ENCODE data around the gene HNRNPL. TPM values are rescaled to one million over a fixed set of nuclear protein-coding genes. Genes with fewer than 3 reads are reported as not detected.
"Not testable (repeated sequence)": the region's sequence is repeated elsewhere in the genome, so short reads cannot be mapped to it uniquely, and the experiment has no call there.

HNRNPL gene
- total RNA-seq, 4 donors from 2014 or later = 173 to 180 (median 174) TPM

DNA sequence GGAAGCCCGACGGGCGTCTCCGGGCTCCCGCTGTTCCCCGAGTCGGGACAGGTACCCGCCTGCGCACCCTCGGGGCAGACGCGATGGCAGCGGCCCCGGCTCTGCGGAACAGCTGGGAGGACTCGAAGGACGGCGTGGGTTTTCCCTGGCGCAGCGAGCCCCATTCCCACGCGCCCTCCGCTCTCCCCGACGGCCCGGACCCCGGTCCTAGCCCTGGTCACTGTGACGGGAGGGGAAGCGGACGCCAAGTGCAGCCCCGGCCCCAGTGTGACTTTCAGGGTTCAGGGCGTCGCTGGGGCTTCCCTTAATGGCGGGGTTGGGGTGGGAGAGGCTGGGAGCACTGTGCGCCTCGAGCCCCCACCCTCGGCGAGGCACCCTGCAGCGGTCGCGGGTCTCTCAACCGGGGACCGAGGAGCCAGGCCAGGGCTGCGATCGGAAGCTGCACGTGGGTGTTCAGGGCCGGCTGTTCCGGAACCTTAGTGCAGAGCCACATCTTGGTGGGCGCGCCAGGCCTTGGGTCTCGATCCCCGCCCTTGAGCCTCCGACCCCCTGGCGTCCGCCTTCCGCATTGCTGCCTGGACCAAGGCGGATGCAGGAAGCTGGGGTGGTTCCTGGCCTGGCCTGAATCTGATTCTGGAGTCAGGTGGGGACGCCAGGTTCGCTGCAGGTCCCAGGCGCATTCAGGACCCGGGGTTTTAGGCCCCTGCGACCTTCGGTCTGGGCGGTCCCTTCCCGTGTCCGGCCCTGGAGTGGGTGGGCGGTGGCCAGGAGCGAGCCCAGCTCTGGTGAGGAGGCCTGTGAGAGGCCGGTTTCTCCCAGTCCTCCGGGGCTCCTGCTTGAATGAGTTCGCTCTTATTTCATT lies 57.3 kb downstream of the HNRNPL start:
- peaks cover 0 to 7% (median 2%) of the 10 kb centered on the region in 3 donors for H3K4me1 ChIP-seq
- H3K36me3 ChIP-seq = no peaks in the 10 kb centered on the region
- H3K27me3 ChIP-seq = no peaks in the 10 kb centered on the region
- peak overlapping the region in 1 of 2 donors; percentile 37 for H3K4me3 ChIP-seq
- WGBS, 2 donors (ENCODE audit: low coverage in 1 of 2) = 60% methylated on average over 1 of the region's 71 CpGs; no CpG with 5 or more reads in 1 of the 2 donors
- no peak for ATAC-seq
- no peak for TF ChIP-seq POLR2AphosphoS5 (IDR thresholded peaks at IDR 0.05)
- TF ChIP-seq, protein P1, sequence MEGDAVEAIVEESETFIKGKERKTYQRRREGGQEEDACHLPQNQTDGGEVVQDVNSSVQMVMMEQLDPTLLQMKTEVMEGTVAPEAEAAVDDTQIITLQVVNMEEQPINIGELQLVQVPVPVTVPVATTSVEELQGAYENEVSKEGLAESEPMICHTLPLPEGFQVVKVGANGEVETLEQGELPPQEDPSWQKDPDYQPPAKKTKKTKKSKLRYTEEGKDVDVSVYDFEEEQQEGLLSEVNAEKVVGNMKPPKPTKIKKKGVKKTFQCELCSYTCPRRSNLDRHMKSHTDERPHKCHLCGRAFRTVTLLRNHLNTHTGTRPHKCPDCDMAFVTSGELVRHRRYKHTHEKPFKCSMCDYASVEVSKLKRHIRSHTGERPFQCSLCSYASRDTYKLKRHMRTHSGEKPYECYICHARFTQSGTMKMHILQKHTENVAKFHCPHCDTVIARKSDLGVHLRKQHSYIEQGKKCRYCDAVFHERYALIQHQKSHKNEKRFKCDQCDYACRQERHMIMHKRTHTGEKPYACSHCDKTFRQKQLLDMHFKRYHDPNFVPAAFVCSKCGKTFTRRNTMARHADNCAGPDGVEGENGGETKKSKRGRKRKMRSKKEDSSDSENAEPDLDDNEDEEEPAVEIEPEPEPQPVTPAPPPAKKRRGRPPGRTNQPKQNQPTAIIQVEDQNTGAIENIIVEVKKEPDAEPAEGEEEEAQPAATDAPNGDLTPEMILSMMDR (IDR thresholded peaks at IDR 0.05) = peak in 3 of 4 experiments; percentile 17 to 21 (median 21)
- TF ChIP-seq POLR2A (IDR thresholded peaks at IDR 0.05) = no peak
- TF ChIP-seq EP300 (IDR thresholded peaks at IDR 0.05) = no peak
- peak overlapping the region in 1 of 4 donors; percentile 25 for H3K27ac ChIP-seq
- H3K9me3 ChIP-seq = no peaks in the 10 kb centered on the region

- H3K27me3 ChIP-seq, H3K27ac ChIP-seq, H3K36me3 ChIP-seq, H3K9me3 ChIP-seq, H3K4me1 ChIP-seq: not testable (repeated sequence)
- peak; percentile 86 for ATAC-seq
- no CpG with 5 or more reads among the region's 40 CpGs for WGBS, 2 donors (ENCODE audit: low coverage in 1 of 2)
- peak overlapping the region; percentile 25 to 28 for H3K4me3 ChIP-seq
Observed at GRCh38 chr19:38791451-38792064, 58.2 kb downstream of the HNRNPL start.

GRCh38 chr19:38790507-38791403 lies 59.0 kb downstream of the HNRNPL start:
- H3K27ac ChIP-seq, H3K36me3 ChIP-seq, H3K4me1 ChIP-seq, H3K27me3 ChIP-seq, ATAC-seq, H3K9me3 ChIP-seq: not testable (repeated sequence)
- peak overlapping the region; percentile 25 to 28 for H3K4me3 ChIP-seq
- WGBS, 2 donors (ENCODE audit: low coverage in 1 of 2) = 20% methylated on average over 1 of the region's 49 CpGs; no CpG with 5 or more reads in 1 of the 2 donors

DNA sequence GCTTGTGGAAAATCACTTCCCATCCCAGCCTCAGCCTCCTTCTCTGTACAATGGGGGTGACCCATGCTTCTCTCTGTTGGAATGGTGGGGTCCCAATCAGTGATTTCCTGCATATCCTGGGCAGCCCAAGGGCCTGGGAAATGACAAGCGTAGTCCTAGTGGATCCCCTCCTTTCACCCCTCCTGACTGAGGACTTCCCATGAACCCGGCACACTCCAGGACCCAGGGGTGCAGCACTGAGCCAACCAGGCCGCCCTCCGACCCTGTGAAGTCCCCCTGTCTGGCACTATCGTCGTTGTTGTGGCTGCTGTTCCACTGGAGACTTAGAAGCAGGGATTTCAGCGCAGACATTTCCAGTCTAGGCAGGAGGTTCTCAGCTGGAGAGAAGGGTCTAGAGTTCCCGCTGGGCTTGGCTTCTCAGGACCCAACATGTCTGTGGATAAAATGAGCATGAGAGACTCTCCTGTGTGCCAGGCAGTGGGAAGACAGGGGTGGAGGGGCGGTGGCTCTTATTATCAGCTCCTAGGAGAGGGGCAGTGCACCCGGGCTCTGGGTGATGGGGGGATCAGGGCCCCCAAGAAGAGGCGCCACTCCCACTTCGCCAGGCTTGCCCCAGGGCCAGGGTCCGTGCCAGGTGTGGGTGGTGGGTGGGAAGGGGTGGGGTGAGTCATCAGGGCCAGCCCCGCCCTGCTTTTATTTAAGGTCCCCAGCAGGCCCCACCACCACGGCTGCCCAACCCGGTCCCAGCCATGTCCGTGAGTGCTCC lies 61.1 kb downstream of the HNRNPL start, which contains the start of gene LGALS7B:
Gene LGALS7B (plus strand): TSS at position 723 of the 766 bp plus-strand sequence. CDS start 27 bp downstream, at position 750.
- H3K4me1 ChIP-seq = peaks cover 0 to 7% (median 2%) of the 10 kb centered on the region in 3 donors
- H3K36me3 ChIP-seq = no peaks in the 10 kb centered on the region
- no peak within 1 kb of the TSS for H3K4me3 ChIP-seq
- no peaks in the 10 kb centered on the region for H3K27me3 ChIP-seq
- H3K9me3 ChIP-seq = no peaks in the 10 kb centered on the region
- TF ChIP-seq POLR2A (IDR thresholded peaks at IDR 0.05) = no peak
- no peak for TF ChIP-seq POLR2AphosphoS5 (IDR thresholded peaks at IDR 0.05)
- TF ChIP-seq, protein P1 (IDR thresholded peaks at IDR 0.05) = no peak
- no peak for TF ChIP-seq EP300 (IDR thresholded peaks at IDR 0.05)
- WGBS, 2 donors (ENCODE audit: low coverage in 1 of 2) = 88% methylated on average over 4 of the region's 17 CpGs; no CpG with 5 or more reads in 1 of the 2 donors
- H3K27ac ChIP-seq = no peak within 1 kb of the TSS
- no peak for ATAC-seq

DNA sequence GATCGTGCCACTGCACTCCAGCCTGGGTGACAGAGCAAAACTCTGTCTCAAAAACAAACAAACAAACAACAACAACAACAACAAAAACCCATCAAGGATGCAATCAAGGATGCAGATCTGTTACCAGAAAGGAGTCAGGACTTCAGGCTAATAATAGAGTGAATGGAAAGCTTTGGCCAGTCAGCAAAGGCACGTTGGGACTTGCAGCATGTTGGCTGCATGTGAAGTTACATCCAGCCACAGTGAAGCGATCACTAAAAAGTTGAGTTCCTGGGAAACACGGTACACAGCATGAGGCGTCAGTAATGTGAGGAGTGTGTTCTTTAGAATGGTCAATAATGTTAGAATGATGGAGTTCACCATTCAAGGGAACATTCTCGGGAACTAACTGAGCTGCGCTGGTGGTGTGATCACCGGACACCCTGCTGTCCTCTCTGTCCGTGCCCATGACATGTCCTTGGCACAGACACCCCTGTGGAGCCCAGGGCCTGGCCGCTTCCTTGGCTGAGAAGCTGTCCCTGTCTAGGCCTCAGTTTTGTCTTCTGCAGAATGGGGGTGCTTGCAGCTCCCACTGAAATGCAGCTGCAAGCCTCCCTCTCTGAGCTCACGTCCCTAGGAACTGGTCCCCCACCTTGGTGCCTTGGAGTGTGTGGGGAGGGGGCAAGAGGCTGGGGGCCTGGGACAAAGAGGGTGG lies 63.1 kb downstream of the HNRNPL start:
- Histone ChIP-seq H3K4me1 (no peaks in the 10 kb centered on the region), H3K9me3 (no peaks in the 10 kb centered on the region), H3K36me3 (no peaks in the 10 kb centered on the region), H3K27me3 (peaks cover 6% of the 10 kb centered on the region), H3K4me3 (no peak overlapping the region), H3K27ac (no peak overlapping the region)
- WGBS, 2 donors (ENCODE audit: low coverage in 1 of 2) = 64 to 82% methylated on average over 6 of the region's 11 CpGs
- TF ChIP-seq, protein P1 (IDR thresholded peaks at IDR 0.05) = no peak
- no peak for TF ChIP-seq POLR2AphosphoS5 (IDR thresholded peaks at IDR 0.05)
- no peak for TF ChIP-seq EP300 (IDR thresholded peaks at IDR 0.05)
- no peak for TF ChIP-seq POLR2A (IDR thresholded peaks at IDR 0.05)
- no peak for ATAC-seq
